Peyer's patch (tissue), 4 donors: ENCODE results near the gene TUBA1C. TPM values are rescaled to one million over a fixed set of nuclear protein-coding genes. Genes with fewer than 3 reads are reported as not detected.
A peak's percentile ranks its signal among the peaks of the same experiment; 100 is the strongest.
"Not testable (repeated sequence)": the region's sequence is repeated elsewhere in the genome, so short reads cannot be mapped to it uniquely, and the experiment has no call there.

ENCODE experiments used
- DNase-seq, 3 donors: peaks; one replicate each; pipeline ENCODE4 v3.0.0-alpha.2; 2017 to 2019
- H3K27ac ChIP-seq, 4 donors: fragments of 200-600 bp; sonication (generic); one replicate each; pipeline ENCODE4 v1.5.1; 2016 to 2019
- H3K27me3 ChIP-seq, 2 donors: fragments of 200-600 bp; sonication (generic); one replicate each; pipeline ENCODE4 v1.5.1; 2019
- H3K36me3 ChIP-seq, 3 donors: fragments of 200-600 bp; sonication (generic); one replicate each; pipeline ENCODE4 v1.5.1; 2016 to 2019
- H3K4me1 ChIP-seq, 4 donors: fragments of 200-600 bp; sonication (generic); one replicate each; pipeline ENCODE4 v1.5.1; 2016 to 2019
- H3K4me3 ChIP-seq, 4 donors: fragments of 200-600 bp; sonication (generic); 1 replicate in 3 of 4; 2 replicates in 1 of 4; pipeline ENCODE4 v1.5.1; 2016 to 2019; ENCODE audit warnings: mild to moderate bottlenecking in 1 of 4
- H3K9me3 ChIP-seq, 4 donors: fragments of 200-600 bp; sonication (generic); one replicate each; pipeline ENCODE4 v1.5.1; 2016 to 2019; ENCODE audit warnings: mild to moderate bottlenecking in 1 of 4
- CTCF ChIP-seq, 6 experiments: fragments of 450-650 bp in 4 of 6; fragments of 200-600 bp in 2 of 6; sonication (generic) in 1 of 6; IDR thresholded peaks; one replicate each; pipeline ENCODE4 v1.5.1; 2017 to 2019; ENCODE audit warnings: antibody characterized with exemption in 6 of 6, mild to moderate bottlenecking in 3 of 6, moderate library complexity in 1 of 6
- POLR2A ChIP-seq, 2 donors: fragments of 450-650 bp; IDR thresholded peaks; one replicate each; pipeline ENCODE4 v1.5.1; 2017; ENCODE audit warnings: antibody characterized with exemption in 2 of 2, mild to moderate bottlenecking in 2 of 2, moderate library complexity in 2 of 2
- total RNA-seq, 4 donors: library from RNA; depleted of rRNA; stranded (reverse); fragments of >200 nt; gene quantifications; one replicate each; pipeline ENCODE4 v1.1.0, GENCODE V29; 2016

Gene TUBA1C
- total RNA-seq, 4 donors from 2014 or later = 143 to 442 (median 276) TPM

DNA sequence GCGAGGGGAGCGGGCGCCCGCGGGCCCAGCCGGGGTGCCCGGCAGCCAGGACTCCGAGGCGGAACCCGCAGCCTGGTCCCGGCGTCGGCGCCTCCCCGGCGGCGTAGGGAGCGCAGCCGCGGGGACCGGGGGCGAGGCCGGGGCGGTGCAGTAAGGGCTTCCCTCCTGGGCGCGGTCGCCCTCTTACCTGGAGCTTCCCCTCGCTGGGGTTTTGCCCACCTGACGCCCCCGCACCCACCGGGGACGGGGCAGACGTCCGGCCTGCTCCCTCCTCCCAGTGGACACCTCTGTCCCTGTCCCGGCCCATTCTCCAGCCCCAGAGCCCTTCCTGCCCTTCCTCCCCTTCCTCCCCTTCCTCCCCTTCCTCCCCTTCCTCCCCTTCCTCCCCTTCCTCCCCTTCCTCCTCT, 413 bp upstream of the TUBA1C start:
- H3K36me3 ChIP-seq = peaks cover 0 to 3% (median 0%) of the 10 kb centered on the region in 3 donors
- no peak for DNase-seq
- H3K4me3 ChIP-seq = peak overlapping the region; percentile 70 to 99 (median 84)
- no peaks in the 10 kb centered on the region for H3K27me3 ChIP-seq
- TF ChIP-seq POLR2A (IDR thresholded peaks at IDR 0.05) = peak in 1 of 2 donors; percentile 70
- TF ChIP-seq CTCF (IDR thresholded peaks at IDR 0.05) = peak in 2 of 6 experiments; percentile 10 to 18
- peaks cover 0 to 45% (median 4%) of the 10 kb centered on the region in 4 donors for H3K4me1 ChIP-seq
- no peaks in the 10 kb centered on the region for H3K9me3 ChIP-seq
- H3K27ac ChIP-seq = peak overlapping the region; percentile 95 to 100 (median 98)

GRCh38 chr12:49269191-49269590, 4.3 kb downstream of the TUBA1C start:
- H3K4me1 ChIP-seq = peaks cover 0 to 38% (median 2%) of the 10 kb centered on the region in 4 donors
- H3K9me3 ChIP-seq, H3K27me3 ChIP-seq: not testable (repeated sequence)
- peaks cover 0 to 45% (median 0%) of the 10 kb centered on the region in 3 donors for H3K36me3 ChIP-seq
- H3K4me3 ChIP-seq = peak overlapping the region in 1 of 4 donors; percentile 3
- H3K27ac ChIP-seq = peak overlapping the region in 1 of 4 donors; percentile 53
- peak in 1 of 3 donors; percentile 68 for DNase-seq

- Histone ChIP-seq H3K9me3 (no peaks in the 10 kb centered on the region), H3K4me1 (peaks cover 0 to 14% (median 0%) of the 10 kb centered on the region in 4 donors), H3K27ac (no peak overlapping the region), H3K4me3 (no peak overlapping the region), H3K27me3 (no peaks in the 10 kb centered on the region), H3K36me3 (peaks cover 0 to 45% (median 0%) of the 10 kb centered on the region in 3 donors)
- no peak for DNase-seq
- no peak for TF ChIP-seq POLR2A (IDR thresholded peaks at IDR 0.05)
- TF ChIP-seq CTCF (IDR thresholded peaks at IDR 0.05) = no peak
Measured at GRCh38 chr12:49272790-49273725, 8.2 kb downstream of the TUBA1C start.

DNA sequence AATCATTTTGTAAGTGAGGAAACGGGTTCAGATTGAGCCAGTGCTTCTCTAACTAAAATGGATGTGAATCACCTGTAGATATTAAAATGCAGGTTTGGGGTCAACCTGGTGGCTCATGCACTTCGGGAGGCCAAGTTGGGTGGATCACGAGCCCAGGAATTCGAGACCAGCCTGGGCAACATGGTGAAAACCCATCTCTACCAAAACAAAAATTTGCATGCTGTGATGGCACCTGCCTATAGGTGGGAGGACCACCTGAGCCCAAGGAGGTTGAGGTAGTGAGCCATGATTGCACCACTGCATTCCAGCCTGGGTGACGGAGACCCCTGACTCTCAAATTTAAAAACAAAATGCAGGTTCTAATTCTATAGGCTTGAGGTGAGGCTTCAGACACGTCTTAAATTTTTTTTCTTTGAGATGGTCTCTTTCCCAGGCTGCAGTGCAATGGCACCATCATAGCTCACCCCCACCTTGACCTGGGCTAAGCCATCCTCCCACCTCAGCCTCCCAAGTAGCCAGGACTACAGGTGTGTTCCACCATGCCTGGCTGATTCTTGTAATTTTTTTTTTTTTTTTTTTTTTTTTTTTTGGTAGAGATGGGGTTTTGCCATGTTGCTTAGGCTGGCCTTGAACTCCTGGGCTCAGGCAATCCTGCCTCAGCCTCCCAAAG, 9.0 kb downstream of the TUBA1C start:
- Histone ChIP-seq H3K4me3 (no peak overlapping the region), H3K36me3 (peaks cover 0 to 45% (median 0%) of the 10 kb centered on the region in 3 donors), H3K27ac (no peak overlapping the region), H3K4me1 (peaks cover 0 to 6% (median 0%) of the 10 kb centered on the region in 4 donors), H3K9me3 (no peaks in the 10 kb centered on the region), H3K27me3 (no peaks in the 10 kb centered on the region)
- no peak for DNase-seq
- TF ChIP-seq POLR2A (IDR thresholded peaks at IDR 0.05) = no peak
- no peak for TF ChIP-seq CTCF (IDR thresholded peaks at IDR 0.05)

- Histone ChIP-seq H3K4me3 (no peak overlapping the region), H3K27me3 (no peaks in the 10 kb centered on the region), H3K4me1 (no peaks in the 10 kb centered on the region), H3K9me3 (no peaks in the 10 kb centered on the region), H3K36me3 (peaks cover 0 to 41% (median 0%) of the 10 kb centered on the region in 3 donors), H3K27ac (no peak overlapping the region)
- TF ChIP-seq CTCF (IDR thresholded peaks at IDR 0.05) (no peak), POLR2A (IDR thresholded peaks at IDR 0.05) (no peak)
- DNase-seq = no peak
Measured at GRCh38 chr12:49274396-49275069, 9.7 kb downstream of the TUBA1C start.
